HG03558 (cell line): Measurements from ENCODE around the gene GCC2.
A peak's percentile ranks its signal among the peaks of the same experiment; 100 is the strongest.

ENCODE experiments used
- ATAC-seq: cut with Tn5 transposase; IDR thresholded peaks from one replicate; pipeline ENCODE4 v1.9.1; 2021; ENCODE audit warnings: moderate number of reproducible peaks; ENCODE audit not compliant: unreplicated experiment; ENCODE audit errors: extremely low read depth

The GCC2 gene, protein sequence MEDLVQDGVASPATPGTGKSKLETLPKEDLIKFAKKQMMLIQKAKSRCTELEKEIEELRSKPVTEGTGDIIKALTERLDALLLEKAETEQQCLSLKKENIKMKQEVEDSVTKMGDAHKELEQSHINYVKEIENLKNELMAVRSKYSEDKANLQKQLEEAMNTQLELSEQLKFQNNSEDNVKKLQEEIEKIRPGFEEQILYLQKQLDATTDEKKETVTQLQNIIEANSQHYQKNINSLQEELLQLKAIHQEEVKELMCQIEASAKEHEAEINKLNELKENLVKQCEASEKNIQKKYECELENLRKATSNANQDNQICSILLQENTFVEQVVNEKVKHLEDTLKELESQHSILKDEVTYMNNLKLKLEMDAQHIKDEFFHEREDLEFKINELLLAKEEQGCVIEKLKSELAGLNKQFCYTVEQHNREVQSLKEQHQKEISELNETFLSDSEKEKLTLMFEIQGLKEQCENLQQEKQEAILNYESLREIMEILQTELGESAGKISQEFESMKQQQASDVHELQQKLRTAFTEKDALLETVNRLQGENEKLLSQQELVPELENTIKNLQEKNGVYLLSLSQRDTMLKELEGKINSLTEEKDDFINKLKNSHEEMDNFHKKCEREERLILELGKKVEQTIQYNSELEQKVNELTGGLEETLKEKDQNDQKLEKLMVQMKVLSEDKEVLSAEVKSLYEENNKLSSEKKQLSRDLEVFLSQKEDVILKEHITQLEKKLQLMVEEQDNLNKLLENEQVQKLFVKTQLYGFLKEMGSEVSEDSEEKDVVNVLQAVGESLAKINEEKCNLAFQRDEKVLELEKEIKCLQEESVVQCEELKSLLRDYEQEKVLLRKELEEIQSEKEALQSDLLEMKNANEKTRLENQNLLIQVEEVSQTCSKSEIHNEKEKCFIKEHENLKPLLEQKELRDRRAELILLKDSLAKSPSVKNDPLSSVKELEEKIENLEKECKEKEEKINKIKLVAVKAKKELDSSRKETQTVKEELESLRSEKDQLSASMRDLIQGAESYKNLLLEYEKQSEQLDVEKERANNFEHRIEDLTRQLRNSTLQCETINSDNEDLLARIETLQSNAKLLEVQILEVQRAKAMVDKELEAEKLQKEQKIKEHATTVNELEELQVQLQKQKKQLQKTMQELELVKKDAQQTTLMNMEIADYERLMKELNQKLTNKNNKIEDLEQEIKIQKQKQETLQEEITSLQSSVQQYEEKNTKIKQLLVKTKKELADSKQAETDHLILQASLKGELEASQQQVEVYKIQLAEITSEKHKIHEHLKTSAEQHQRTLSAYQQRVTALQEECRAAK (N-terminal part only)

DNA sequence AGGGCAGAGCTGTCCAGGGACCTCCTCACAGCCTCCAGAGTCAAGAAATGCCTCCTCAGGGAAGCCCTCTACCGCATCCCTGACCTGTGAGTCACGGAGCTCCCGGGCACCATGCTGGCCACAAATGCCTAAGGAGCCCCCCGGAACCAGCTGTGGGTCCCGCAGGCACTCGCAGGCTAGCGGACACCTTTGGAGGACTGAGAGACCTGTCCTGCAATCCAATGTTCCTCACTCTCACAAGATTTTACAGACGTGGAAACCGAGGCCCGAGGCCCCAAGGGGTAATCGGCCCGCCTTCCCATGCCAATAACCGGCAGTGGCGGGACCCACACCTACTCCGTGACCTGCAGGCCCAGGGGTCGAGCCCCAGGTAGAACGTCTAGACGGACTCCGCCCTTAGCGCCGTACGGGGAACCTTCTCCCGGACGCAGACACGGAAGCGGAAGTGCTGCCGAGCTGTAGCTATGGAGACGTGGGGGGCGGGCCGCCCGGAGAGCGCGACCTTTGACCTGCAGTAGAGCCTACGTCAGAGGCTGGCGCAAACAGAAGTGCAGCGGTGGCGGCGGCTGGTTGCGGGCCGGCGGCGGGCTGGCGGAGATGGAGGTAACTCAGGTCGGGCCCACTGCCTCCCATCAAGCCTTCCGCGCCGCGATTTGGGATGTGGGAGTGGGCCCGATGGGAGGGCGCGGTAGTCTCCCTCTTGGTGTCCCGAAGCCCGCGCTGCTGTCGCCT, at the start of gene GCC2:
Gene GCC2 (plus strand): TSS at position 529 of the 732 bp plus-strand sequence. CDS start 69 bp downstream, at position 598.
- ATAC-seq = peak; percentile 100

DNA sequence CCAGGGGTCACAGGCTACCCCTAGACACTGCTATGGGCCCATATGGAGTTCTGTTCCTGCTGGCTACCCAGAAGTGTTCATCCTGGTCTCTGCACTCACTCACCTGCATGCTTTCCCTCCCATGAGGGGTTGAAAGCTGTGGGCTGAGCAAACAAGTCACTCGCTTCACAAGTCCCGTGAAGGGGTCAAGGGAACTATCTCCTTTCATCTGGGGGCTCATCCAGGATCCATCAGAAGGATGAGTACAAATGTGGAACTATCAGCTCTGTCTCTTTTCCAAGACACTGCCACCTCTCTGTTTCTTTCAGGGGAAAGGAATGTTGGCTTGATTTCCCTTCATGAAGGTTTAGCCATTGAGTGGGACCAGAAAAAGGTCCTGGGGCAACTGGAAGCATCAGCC, 49.5 kb upstream of the GCC2 start:
- no peak for ATAC-seq

DNA sequence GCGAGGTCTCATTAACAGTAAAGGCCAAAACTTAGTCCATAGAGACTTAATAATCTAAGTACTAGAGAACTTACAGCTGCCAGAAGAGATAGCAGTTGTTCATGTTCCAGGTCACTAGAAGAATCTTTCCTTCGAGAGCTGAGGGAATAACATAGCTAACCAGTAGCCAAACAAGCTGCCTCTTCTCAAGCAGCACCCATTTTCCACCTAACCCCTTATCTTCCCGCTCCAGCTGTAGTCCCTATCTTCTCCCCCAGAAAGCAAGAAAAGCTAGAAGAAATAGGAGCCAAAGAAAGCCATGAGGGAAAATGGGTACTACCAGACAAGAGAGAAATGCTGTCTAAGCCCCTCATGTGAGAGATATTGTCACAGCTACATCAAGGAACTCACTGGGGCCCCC, 47.2 kb upstream of the GCC2 start:
- no peak for ATAC-seq

DNA sequence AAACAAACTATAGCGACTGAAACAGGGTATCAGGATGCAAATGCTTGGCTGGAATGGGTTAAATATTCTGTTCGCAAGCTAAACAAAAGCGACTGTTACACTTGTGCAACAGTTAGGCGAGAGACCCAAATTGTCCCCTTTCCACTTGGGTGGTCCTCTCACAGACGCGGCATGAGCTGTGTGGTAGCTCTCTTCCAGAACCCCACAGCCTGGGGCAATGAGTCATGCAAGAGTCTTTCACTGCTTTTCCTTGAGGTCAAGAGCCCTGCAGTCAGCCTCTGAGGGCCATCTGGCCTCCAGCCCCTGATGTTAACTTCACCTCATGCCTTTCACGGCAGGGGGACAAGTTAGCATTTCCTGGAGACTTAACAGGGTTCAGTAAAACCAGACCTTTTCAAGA, 45.5 kb upstream of the GCC2 start:
- ATAC-seq = no peak

DNA sequence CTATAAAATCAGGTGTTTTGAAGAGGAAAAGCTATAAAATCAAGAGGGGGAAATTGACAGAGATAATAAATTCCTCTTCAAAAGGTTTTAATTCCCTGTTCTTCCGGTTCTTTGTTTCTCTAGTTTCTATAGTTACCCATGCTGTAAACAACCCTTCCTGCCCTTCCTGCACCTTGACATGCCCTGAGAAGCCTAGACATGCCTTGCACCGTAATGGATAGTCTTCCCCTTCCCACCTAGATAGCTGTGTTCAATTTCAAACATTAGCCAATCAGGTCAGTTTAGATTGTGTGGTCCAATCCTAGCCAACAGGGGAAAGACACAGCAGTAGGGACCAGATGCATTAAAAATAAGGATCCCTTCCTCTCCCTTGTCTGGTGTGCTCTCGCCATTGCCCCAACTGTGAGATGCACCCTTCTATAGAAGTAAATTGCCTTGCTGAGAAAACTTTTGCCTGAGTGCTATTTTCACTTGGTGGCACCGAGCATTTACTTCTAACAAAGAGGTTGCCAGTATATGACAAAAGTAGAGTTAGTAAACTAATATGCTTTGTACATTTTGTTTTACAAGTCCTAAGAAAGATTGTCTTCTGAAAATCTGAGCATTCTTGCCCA, 44.1 kb upstream of the GCC2 start:
- no peak for ATAC-seq

DNA sequence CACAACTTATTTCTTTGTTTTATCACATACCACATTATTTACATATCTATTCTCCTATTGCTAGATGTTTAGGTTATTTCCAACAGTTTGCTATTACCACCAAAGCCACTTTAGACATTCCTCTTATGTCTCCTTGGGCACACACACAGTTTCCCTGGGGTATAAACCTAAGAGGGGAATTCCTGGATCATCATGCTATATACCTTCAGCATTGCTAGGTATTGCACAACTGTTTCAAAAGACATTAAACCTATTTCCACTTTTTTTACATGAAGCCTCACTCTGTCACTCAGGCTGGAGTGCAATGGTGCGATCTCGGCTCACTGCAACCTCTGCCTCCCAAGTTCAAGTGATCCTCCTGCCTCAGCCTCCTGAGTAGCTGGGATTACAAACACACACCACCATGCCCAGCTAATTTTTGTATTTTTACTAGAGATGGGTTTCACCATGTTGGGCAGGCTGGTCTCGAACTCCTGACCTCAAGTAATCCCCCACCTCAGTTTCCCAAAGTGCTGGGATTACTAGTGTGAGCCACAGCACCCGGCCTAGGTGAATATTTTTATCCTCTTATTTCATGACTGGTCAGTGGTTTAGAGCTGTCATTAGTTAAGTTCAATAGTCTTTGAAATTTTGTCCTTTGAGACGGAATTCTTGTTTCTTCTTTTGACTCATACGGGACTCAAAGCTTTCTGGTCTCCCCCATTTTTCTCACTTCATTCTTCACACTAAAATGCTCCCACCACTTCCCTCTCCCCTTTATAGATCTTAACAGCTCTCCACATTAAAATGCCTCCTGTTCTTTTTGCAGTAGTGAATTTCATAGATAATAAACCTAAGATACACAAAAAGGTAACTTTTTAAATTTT, 40.9 kb upstream of the GCC2 start:
- ATAC-seq = no peak

DNA sequence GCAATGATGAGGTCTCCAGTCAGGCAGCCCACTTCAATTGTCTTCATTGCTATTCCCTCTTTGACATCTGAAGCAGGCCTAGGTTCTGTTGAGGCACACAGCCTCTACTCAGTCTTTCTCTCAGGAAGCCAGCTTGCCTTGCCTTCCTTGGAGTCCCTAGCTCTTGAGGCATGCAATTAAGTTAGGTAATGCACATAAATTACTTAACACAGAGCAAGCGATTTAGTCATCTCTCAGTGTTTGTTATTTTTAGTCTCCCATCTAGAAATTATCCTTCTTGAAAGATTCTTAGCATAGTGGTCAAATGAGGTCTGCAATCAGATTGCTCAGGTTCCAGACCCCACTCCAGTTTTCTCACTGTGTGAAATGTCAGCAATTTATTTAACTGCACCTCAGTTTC, 39.2 kb upstream of the GCC2 start:
- ATAC-seq = no peak

DNA sequence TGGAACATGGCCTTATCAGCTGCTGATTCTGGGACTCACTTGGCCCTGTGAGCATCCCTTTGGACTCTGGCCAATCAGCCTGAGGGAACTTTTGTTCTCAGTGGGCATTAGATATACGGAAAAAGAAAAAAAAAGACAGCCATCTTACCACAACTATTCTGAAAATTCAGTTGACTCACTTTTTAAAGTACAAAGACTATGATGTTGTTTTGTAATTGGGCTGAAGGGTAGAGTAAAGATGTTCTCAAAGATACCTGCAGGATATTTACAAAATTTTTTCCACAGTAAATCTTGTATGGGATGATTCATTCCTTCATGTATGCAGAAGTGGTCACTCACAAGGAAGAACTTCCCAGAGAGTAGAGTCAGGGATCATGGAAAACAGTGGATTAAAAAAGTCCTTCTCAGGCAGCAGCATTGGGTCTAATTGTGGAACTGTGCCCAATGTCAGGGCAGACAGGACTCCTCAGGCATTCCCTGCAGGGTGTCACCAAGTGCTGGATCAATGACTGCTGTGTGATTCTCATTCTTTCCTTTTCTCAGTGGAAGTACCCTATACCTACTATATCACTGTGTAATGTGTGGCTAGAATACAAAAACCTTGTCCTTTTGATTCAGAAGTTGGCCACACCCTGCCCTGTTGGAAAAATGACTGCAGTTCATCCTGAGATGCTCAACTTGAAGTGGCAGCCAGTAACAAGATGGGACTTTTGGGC, 35.9 kb upstream of the GCC2 start:
- ATAC-seq = no peak

DNA sequence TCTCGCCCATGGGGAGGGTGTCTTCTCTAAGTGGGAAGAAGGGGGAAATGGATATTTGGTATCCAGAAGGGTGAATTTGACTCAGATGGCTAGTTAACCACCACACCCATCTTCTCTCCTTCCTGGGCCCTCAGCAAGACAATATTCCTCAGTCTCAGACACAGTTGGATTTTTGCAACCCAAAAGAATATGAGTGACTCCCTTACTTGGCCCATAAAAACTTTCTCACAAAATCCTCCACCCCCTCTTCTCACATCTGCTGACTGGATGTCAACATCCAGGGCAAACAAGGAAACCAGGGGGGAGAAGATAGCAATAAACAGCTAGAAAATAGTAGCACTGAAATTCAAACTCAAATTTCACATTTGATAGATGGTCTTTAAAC, 35.3 kb upstream of the GCC2 start:
- ATAC-seq = no peak

DNA sequence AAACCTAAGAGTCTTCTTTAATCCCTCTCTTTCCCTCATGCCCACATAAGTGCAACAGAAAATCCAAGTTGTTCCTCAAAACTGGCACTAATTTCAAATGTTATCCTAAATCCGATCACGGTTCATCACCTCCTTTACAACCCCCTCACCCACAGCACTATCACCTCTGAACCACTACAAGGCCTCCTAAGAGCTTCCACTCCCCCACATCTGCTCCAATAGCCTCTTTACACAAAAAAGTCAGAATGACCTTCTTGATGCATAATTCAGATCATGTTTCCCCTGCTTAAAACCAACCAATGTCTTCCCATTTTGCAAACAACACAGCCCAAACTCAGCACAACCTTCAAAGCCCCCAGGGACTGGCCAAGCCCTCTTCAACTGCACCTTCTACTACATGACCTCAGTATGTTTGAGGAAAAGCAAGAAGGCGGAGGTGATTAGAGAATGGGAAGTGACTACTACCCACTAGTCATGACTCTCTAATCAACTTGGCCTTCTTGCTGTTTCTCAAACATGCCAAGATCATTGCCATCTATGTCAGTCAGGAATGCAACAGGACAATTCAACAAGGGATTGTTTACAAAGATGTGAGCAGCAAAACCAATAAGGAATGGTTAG, 34.6 kb upstream of the GCC2 start:
- ATAC-seq = no peak

DNA sequence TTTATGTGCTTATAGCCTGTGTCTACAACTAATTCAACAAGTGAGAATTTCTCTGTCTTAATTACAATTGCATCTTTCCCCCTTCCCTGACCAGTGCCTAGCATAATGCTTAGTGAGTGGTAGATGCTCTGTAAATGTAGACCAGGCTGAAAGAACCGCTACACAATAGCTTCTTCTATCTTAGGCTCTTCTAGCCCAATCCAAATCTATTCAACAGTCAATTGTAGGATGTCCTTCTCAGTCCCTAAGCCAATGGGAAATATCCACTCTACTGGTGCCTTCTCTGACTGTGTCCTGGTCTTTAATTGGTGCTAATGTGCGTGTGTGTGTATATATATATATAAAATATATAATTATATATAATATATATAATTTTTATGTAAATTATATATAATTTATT, 34.1 kb upstream of the GCC2 start:
- no peak for ATAC-seq

DNA sequence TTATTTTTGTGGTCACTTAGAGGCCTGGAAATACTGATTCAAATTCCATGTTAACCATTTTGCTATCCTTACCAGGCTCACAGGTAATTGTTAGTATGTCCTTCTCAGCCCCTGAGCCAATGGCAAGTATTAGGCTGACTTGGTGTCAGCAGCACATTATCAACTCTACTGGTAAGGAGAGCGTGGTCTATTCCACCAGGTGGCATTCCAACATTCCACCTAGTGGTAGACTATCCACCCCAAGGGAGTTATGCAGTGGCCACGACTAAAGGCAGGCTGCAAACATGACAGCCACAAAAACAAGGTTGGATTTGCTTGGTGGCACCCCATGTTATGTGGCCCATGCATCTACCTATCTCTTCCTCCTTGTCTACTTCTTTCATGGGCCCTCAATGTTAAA, 31.8 kb upstream of the GCC2 start:
- ATAC-seq = no peak

DNA sequence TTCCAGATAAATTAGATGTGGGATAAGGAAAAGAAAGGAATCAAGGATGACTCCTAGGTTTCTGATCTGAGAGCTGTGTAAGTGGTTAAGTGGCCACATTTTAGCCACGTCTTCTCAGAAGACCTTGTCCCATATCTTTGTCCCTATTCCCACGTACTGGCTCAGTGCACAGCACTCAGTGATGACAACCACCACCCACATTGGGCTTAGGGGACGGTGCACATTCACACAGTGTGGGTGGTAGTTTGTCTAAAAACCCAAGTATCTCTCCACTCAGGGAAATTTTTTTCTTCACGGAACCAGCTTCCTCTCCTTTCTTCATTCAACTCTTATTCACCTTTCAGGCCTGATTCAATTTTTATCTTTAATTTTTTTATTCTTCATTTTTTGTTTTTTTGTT, 30.6 kb upstream of the GCC2 start:
- ATAC-seq = no peak

DNA sequence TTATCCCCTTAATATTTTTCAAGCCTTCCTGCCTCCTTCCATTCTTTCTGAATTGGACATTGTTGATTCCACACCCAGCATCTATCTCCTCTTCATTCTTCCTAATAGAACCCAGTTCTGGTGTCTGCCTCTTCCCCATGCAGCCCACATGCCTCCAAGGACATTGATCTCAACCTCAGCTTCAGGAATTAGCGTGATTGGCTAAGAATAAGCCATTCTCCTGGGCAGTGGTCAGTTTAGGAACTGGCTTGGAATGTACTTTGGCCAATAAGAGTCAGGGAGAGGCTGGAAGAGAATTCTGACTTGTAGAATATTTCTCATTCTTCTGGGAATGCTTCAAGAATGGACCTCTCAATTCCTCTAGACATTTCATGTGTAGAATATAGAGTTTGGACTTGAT, 25.9 kb upstream of the GCC2 start:
- ATAC-seq = no peak

DNA sequence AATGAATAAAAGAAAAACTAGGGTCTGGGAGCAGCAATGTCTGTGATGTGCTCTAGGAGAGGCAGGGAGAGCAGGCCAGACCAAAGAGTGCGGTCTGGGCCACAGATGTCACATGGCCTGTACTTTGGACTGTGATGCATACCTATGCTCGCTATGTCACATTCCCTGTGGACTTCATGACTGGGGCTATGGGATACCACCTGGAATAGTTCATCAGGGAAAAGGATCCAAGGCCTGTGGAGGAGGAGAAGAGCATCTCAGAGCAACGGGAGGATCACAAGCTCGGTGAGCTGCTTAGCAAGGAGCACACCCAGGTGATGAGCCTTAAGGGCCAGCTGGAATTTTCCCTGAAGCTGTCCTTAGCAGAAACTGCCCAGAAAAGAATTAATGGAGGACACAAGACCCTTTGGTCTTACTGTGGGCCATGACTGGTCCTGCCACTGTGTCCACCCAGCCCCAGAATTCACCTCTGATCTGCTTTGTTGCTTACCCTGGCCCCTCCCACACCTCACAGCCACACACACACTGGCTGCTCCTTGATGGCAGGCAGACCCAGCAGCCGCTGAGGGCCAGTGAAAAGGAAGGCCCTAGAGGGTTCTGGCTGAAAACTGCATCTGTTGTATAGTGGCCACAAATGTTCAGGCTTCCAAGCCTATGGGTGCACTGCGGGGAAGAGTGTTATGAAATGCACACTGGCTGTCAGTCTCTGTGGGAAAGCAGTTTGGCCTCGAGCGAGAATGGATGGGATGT, 25.3 kb upstream of the GCC2 start:
- ATAC-seq = no peak

DNA sequence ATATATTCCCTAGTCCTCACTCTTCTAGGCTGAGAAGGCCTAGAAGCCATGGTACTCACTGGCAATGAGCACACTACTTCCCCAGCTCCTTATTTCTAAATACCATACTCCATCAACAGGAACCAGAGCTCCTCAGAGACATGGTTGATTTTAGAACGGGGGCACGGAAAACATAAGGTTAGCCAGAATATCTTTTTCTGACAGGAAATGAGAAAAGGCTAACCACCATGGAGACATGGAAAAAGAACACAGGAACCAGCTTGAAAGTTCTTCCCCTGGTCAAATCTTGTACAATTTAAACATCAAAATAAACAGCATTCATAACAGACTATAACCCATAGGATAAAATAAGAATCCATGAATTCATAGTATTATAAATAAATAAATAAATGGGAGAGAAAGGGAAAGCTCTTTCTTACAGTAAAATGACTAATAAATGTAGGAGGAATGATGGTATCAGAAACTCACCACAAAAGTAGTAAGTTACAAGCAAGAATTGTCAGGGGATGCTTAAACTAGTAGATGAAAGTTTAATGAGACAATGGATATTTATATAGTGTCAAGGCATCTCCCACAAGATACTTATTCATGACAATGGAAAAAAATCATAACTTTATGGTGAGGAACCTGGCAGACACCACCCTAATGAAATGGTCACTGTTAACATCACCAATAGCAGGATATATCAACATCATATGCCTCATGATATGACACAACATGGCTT, 20.6 kb upstream of the GCC2 start:
- no peak for ATAC-seq
